ENCODE data around the gene TSPAN18.

DNA sequence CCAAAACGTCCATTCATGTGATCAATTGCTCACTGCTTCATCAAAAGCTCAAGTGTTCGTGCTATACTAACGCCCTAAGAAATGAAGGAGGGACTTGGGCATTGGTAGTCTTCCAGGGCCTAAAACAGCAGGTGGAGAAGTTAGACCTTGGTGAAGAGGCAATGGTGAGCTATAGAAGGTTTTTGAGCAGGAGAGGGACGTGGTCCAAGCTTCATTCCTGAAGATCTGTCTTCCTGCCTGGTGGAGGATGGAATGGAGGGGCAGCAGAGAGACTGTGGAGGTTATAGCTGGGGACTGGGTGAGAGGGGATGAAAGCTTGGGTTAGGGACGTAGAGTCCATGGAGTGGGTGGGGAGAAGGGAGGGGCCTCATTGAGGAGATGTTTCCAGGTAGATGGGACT is 126.2 kb downstream of the TSPAN18 start:
- TF ChIP-seq, protein P1, sequence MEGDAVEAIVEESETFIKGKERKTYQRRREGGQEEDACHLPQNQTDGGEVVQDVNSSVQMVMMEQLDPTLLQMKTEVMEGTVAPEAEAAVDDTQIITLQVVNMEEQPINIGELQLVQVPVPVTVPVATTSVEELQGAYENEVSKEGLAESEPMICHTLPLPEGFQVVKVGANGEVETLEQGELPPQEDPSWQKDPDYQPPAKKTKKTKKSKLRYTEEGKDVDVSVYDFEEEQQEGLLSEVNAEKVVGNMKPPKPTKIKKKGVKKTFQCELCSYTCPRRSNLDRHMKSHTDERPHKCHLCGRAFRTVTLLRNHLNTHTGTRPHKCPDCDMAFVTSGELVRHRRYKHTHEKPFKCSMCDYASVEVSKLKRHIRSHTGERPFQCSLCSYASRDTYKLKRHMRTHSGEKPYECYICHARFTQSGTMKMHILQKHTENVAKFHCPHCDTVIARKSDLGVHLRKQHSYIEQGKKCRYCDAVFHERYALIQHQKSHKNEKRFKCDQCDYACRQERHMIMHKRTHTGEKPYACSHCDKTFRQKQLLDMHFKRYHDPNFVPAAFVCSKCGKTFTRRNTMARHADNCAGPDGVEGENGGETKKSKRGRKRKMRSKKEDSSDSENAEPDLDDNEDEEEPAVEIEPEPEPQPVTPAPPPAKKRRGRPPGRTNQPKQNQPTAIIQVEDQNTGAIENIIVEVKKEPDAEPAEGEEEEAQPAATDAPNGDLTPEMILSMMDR (conservative IDR thresholded peaks at IDR 0.05; ENCODE audit: low read depth, low read length): no peak
- TF ChIP-seq EZH2 (IDR thresholded peaks at IDR 0.05; ENCODE audit: borderline replicate concordance, low read depth, low read length, poor library complexity, severe bottlenecking): no peak

Measured in A673 (cell line).